Fibroblast of skin of left biceps (primary cell): Measurements from ENCODE around the gene THSD7B.
"Not testable (repeated sequence)": the region's sequence is repeated elsewhere in the genome, so short reads cannot be mapped to it uniquely, and the experiment has no call there.

ENCODE experiments used
- DNase-seq, 2 experiments: peaks; one replicate each; pipeline ENCODE4 v3.0.0-alpha.2; 2013; ENCODE audit warnings: low read depth in 2 of 2

THSD7B gene, protein sequence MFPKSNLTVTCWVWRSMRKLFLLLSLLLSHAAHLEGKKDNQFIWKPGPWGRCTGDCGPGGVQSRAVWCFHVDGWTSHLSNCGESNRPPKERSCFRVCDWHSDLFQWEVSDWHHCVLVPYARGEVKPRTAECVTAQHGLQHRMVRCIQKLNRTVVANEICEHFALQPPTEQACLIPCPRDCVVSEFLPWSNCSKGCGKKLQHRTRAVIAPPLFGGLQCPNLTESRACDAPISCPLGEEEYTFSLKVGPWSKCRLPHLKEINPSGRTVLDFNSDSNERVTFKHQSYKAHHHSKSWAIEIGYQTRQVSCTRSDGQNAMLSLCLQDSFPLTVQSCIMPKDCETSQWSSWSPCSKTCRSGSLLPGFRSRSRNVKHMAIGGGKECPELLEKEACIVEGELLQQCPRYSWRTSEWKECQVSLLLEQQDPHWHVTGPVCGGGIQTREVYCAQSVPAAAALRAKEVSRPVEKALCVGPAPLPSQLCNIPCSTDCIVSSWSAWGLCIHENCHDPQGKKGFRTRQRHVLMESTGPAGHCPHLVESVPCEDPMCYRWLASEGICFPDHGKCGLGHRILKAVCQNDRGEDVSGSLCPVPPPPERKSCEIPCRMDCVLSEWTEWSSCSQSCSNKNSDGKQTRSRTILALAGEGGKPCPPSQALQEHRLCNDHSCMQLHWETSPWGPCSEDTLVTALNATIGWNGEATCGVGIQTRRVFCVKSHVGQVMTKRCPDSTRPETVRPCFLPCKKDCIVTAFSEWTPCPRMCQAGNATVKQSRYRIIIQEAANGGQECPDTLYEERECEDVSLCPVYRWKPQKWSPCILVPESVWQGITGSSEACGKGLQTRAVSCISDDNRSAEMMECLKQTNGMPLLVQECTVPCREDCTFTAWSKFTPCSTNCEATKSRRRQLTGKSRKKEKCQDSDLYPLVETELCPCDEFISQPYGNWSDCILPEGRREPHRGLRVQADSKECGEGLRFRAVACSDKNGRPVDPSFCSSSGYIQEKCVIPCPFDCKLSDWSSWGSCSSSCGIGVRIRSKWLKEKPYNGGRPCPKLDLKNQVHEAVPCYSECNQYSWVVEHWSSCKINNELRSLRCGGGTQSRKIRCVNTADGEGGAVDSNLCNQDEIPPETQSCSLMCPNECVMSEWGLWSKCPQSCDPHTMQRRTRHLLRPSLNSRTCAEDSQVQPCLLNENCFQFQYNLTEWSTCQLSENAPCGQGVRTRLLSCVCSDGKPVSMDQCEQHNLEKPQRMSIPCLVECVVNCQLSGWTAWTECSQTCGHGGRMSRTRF (N-terminal part only)

DNA sequence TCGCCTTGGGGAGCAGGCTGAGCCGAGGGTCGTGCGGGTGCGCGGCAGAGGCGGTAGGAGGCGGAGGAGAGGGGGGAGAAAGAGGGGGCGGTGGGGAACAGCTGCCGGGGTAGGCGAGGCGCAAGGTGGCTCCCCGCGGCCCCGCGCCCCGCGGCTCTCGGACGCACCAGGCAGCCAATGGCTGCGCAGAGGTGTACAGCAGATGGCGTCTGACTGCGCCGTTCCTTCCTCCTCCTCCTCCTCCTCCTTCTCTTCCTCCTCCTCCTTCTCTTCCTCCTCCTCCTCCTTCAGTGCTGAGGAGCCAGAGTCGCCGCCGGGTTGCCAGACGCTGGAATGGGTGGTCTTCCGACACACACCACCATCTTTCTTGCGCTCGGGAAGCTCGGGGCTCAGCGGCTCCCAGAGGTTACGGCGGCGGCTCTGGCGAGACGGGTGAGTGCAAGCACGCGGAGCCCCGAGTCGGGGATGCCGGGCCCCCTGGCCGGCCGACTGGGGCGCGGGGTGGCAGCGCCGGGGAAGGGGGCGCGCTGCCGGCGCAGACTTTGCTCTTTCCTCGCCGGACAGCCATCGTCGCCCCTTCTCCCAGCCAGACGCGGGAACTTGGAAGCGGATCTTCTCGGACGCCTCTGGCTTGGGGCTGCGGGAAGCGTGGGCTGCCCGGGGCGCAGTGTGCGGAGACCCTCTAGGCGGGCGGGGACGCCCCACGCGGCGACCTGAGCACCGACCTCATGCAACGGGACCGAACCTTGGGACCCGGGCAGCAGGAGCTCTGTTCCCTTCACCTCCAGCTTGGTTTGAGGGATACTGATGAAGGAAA lies at the start of gene THSD7B:
THSD7B (plus strand) TSS at position 290 of the 817 bp plus-strand sequence. CDS start 116,634 bp downstream, outside the sequence.
- no peak for DNase-seq

DNA sequence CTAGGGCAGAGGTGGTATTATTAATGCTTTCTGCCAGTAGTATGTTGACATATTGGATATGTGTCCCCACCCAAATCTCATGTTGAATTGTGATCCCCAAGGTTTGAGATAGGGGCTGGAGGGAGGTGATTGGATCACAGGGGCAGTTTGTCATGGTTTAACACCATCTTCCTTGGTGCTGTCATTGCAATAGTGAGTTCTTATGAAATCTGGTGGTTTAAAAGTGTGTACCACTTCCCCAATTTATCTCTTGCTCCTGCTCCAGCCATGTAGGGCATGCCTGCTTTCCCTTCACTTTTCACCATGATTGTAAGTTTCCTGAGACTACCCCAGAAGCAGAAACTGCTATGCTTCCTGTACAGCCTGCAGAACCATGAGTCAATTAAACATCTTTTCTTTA lies 47.1 kb upstream of the THSD7B start:
- DNase-seq = no peak

DNA sequence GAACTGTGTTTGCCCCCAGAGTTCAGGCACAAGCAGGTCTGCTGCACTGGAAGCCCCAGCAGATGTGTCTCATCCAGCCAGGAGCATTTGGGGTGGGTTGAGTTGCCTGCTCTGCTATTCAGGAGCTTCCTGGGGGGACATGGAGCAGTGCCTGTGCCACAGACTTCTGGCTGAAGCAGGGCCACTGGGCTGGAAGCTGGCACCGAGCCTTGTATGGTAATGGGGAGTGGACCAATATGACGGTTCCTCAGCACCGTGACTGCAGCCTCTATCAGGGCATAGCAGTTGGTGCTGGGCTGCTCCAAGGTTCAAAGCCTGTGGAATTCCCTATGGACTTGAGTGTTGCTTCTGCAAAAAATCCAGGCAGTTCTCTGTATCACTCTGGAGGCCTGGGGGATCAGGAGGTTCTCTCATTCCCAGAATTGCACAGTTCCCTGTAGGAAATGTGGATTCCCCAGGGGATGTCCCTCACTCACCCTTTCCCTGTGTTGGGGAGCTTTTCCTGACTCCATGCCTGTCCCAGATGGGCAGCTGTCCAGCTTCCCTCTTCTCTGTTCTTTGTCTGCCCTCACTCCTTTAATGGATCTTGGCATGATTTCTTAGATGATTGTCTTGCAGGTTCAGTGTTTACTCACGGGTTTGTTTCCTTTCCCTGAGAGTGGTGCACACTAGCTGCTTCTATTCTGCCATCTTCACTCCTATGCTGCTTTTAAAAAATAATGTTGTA lies 37.2 kb upstream of the THSD7B start:
- no peak for DNase-seq

DNA sequence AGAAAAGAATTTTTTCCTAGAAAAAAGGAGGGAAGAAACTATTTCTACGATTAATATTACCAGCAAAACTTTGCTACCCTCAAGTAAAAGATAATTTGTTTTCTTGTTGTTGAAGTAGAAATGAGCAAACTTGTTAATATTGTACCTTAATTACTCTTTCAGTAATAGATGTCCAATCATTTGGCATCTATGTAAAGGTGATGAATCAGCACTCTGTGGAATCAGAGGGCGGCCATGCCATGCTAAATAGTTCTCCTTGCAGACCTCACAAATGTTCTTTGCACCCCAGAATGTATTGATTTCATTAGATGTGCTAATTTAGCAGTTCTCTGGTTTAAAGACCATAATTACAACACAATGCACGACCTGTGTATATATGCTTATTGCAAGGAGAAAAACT lies 29.1 kb upstream of the THSD7B start:
- no peak for DNase-seq

DNA sequence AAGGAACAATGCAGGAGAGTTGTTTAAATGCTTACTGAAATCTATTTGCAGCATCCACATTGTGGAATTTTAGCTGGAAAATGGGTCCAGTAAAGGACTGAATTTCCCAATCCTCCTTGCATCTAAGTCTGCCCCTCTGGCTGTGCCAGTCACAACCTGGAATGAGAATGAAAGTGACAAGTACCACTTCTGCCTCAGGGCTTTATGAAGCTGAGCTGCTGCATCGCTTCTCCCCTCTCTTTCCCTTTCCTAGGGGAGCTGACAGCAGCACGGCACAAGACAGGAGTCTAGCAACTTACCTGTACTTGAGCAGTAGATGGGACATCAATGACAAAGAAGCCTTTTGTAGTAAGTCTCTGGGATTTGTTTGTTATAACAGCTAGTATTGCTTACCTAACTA lies 27.3 kb upstream of the THSD7B start:
- no peak for DNase-seq

DNA sequence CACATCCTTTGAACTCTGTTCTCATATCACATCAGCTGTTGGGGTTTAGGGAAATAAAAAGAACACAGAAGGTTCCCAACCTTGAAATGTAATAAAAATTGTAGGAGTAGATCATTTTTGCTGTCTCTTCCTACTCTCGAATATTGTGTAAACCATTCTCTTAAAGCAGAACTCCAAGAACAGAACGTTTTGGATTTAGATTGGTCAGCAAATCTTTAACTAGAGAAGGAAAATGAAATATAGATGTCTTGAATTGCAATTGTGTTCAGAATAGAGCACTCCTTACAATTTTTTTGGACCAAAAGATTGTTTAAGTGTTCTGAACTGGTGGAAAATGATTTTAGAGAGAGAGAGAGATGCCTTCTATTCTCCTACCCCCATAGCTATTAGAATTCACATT lies 23.9 kb upstream of the THSD7B start:
- no peak for DNase-seq

DNA sequence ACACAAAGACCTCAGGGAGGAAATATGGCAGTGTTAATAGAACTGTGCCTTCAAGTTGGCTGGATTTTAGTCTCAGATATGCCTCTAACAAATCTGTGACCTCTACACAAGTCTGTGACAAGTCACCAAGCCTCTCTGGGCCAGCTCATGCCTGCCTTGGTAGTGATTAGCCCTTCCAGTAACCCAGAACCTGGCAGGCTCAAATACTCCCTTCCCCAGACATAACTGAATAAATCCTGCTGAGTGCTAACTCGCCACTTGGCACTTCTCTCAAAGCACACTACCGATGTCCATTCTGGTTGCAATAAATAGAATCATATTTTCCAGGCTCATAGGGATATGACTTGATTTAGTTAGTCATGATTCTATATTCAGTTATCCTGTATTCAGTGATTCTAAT lies 15.3 kb upstream of the THSD7B start:
- DNase-seq = no peak

DNA sequence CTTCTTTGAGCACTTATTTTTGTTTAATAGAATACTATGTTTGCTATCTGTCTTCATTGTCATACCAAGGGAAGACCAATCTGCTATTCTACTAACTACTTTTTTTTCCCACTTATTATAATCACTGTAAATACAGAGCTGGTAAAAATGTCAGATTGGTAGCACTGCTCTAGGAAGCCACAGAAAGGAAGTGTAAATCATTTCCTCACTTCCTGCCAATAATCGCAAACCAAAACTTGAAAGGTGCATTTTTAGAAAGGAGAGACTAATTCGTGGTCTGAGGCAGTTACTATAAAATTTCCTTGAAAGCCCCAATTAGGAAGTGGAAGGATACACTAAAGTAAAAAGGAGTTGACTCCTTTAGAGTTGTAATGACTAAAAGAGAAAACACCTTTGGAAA lies 13.9 kb upstream of the THSD7B start:
- DNase-seq = no peak

DNA sequence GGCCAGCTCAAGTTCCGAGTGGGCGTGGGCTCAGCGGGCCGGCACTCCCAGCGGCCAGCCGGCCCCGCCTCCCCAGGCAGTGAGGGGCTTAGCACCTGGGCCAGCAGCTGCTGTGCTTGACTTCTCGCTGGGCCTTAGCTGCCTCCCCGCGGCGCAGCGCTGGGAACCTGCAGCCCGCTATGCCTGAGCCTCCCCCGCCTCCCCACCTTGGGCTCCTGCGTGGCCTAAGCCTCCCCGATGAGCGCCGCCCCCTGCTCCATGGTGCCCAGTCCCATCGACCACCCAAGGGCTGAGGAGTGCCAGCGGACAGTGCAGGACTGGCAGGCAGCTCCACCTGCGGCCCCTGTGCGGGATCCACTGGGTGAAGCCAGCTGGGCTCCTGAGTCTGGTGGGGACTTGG lies 6.8 kb upstream of the THSD7B start:
- not testable (repeated sequence) for DNase-seq

DNA sequence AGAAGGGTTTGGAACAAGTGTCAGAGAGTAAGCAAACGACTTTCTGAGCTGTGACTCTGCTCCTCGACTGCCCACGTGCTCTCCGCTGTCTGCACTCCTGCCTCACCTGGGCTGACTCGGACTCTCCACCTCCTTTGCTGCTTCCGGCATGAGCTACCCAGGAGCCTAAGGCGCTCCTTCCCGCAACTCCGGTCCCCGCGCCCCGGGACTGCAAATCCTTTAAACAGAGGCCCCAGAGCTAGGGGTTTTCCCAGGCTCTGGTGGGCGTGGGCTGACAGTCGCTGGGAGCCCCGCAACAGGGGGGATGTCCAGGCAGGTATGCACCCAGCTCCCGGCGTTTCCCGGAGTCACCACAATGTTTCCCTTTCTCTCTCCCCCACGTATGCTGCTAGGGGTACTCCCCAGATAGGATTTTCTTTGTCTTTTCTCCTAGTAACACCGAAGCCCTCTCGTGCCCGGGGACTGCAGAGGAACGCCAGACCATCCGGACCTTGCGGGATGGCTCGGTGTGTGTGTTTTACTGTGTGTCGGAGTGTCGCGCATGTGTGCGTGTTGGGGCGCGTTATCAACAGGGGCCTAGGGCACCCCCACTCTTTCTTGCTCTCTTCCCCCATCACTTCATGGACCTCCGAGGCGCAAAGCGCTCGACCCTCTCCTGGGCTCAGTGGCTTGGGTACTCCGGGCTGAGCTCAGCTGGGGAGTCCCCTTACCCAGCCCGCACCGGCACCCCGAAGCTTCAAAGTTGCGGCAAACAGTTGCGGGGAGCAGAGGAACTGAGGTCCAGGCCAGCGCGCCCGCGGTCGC lies 691 bp upstream of the THSD7B start:
- DNase-seq = no peak

DNA sequence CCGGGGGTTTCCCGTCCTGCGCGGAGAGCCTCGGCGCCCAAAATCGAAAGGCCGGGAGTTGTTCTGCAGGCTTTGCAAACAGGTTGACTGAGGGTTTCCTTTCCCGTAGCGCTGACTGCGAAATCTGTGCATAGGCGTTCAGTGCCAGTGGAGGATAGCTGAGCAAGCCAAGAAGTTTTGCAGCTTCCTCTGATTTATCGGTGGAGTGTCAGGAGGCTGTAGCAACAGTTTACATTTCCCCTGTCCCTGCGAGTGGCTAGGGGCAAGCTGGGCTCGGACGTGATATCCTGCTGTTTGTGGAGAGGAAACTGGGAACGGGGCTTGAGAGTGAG lies 694 bp downstream of the THSD7B start:
- DNase-seq = no peak

DNA sequence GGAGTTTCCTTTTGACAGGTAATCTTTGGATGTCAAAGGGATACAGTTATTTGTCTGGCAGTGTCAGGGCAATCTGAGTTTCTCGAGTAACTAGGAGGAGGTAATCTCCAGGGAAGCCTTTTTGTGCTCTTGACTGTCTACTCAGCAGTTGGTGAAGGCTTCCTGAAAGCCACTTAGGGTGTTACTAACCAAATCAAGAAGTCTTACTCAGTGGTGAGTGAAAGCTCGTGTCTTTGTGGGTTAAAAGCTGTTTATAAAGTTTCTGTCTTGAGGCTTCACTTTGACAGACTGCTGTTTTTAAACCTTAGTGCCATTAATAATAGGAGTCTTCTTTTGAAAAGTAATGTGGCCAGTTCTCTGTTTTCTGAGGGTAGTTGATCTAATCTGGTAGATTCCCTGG lies 1.7 kb downstream of the THSD7B start:
- no peak for DNase-seq

DNA sequence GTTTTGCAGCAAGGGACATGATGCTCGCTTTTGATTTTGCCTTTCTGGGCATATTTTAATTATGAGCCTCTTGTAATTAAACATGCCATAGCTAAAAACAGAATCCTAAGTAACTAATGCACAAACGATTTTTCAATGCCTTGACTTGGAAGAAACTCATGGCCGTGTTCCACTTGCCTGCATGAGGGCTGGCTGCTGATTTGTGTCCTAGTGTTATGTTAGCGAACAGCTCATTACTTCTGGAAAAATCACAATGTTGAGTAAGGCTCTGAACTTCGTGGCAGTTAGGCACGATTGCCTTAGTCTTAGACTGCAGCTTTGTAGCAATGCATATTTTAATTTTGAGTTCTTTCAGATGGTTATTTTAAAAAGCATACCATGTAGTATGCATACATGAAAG lies 4.5 kb downstream of the THSD7B start:
- no peak for DNase-seq

DNA sequence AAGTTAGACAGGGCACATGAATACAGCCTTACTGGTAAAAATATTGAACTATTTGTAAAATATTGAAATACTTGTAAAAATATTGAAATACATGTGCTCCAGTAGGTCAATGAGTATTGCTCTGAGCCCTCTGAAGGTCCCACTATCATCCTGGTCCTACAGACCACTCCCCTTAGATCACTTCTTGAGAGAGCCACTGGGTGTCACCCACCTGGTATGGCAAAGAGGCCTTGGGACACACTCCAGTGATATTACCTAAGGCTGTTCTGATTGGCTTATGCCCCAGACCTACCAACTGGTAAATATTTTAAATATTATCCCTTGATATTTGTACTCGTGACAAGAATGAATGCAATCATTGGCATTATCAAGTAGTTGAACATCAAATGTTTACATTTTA lies 5.0 kb downstream of the THSD7B start:
- no peak for DNase-seq

DNA sequence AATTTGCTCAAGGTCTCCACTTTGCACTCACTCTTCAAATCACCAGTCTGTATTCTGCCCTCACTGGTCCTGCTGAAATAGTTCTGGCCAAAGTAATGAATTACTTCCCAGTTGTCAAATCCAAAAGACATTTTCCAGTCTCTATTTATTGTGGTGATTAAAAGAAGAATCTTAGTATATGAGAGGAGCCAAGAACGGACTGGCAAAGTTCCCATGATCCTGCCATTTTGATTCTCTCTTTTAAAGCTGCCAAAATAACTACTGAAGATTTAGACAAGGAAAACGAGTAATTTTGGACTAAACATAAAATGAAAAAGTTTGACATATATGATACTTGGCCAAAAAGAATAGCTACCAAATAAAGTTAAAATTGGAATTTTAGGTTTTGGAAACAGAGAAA lies 12.0 kb downstream of the THSD7B start:
- no peak for DNase-seq

DNA sequence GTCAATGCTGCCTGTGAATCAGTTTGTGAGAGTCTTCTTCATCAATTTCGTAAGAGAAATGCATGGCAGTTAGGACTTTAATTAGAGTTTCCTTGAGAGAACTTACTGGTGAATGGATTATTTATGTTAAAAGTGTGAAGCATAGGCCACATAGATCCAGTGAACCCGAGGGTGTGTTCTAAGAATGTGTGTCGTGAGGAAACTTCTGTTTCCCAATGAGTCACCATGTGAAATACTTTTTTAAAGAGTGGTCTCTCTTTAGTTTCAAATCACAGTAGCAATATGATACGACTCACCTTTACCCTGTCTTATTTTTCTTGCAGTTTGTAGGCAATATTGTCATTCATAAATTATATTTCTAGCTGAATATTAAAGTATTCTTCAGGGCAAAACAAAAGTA lies 18.5 kb downstream of the THSD7B start:
- DNase-seq = no peak

DNA sequence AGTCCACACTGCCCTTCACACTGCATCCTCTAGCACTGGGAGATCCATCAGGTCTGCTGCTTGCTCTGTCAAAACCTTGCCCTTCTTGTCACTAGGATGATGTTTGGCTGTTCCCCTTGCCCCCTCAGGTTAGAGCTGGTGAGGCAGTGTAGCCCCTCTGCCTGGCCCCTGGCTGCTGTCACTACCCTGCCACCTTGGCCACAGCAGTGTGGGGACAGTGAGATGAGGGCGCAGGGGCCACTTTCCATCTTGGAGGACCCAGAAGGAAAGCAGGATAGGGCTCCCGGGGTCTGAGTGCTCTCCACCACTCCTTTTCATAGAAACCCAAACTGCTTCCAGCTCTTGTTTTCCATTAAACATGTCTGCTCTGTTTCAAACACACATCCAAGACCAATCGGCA lies 19.9 kb downstream of the THSD7B start:
- no peak for DNase-seq

DNA sequence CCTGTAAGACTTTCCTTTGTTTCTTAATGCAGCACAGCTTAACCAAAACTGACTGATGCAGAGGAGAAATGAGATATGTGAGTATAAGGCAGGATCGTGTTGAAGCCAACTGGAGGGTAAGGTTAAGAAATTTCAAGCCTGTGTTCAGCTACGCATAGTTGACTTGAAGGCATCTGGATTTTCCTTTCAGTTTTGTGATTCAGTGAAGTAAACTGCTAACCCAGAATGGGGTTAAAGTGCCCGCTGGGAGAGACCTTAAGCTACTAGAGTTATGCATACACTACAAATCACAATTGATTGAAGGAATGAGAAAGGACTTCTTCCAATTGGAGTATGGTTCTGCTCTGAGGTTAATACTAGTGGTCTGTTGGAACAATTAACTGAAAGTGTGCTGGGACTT lies 22.6 kb downstream of the THSD7B start:
- DNase-seq = no peak

DNA sequence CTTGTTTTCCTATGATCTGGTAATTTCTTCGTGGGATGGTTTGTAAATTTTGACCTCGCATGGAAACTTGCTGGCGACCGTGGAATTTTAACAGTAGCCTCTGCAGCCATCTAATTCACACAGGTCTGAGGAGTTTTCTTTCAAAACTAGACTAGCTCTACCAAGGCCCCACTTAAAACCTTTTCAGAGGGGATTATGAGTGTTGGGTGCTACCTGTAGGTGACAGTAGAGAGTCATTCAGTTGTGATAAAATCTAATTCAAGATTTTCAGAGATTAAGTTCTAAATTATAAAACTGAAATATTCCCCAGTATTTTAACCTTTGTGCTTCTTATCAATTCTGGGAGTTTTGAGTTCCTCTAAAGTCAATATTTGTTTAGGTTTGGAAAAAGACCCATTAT lies 31.0 kb downstream of the THSD7B start:
- DNase-seq = no peak

DNA sequence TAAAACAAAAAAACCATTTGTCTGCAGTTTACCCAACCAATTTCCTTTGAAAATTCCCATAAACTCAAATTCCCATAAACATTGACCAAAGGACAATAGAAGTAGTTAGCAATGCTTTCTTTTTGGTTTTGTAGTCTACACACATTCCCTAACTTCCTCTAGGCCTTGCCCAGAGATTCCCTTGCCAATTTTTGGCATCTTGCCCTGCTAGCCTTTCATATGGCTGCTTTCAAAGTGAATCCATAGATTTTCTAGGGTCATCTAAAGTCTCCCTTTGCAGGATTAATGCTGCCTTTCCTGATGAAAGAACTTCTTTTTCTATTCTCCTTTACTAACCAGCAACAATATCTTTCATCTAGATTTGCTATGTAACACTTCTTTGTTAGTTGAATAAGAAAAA lies 33.4 kb downstream of the THSD7B start:
- no peak for DNase-seq
